H4 (cell line): Measurements from ENCODE around the gene RIOX2. TPM values are rescaled to one million over a fixed set of nuclear protein-coding genes. Genes with fewer than 3 reads are reported as not detected.
"Not testable (repeated sequence)": the region's sequence is repeated elsewhere in the genome, so short reads cannot be mapped to it uniquely, and the experiment has no call there.

ENCODE experiments used
- DNase-seq: peaks from one replicate; pipeline ENCODE4 v3.0.0-alpha.2; 2015; ENCODE audit warnings: low spot score
- total RNA-seq: library from RNA; depleted of rRNA; stranded (reverse); fragments of >200 nt; shearing (Covaris generic); gene quantifications from 2 replicates; pipeline ENCODE4 v1.2.3, GENCODE V29; 2014; rRNA removed

Gene RIOX2
- total RNA-seq, result 25.3 and 32.6 TPM in 2 replicates

DNA sequence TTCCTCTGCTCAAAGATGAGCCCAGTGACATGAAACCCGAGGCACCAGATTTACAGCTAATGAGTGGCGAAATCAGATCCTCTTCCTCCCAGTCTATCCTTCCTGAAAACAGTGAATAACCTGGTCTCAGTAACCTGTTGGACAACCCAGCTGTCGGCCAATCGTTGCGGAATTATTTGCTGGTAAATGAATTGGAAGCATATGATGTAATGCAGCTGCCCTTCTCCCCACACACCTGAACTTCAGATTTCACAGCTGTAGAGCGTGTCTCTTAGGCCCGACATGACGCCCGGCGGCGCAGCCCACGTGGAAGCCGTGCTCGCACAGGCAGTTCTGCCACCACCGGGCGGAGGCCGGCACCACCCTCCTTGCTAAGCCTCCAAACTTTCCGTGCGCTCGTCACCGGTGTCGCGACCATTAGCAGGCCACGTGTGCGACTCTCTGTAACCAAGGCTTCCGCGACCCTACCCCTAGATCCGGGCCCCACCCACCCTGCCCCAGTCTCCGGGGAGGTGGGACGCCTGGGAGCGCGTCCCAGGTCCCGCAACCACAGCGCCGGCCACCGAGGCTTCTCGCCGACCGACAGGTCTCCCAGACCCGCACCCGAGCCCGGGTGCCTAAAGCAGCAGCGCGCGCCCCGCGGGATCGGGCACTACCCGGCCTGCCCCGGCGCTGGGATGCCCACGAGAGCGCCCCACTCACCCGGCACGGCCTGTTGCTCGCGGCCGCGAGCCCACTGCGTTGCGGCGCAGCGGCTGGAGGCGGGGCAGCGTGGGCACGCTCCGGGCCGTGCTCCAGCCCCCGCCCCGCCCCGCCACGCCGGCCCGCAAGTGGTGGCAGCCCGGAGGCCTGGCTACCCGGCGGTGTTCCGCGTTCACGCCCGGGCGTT is at the start of gene RIOX2:
Gene RIOX2, minus strand, starts transcription at position 753 of the 889 bp plus-strand sequence. CDS start 4,838 bp downstream, outside the sequence.
- peak; percentile 68 for DNase-seq

DNA sequence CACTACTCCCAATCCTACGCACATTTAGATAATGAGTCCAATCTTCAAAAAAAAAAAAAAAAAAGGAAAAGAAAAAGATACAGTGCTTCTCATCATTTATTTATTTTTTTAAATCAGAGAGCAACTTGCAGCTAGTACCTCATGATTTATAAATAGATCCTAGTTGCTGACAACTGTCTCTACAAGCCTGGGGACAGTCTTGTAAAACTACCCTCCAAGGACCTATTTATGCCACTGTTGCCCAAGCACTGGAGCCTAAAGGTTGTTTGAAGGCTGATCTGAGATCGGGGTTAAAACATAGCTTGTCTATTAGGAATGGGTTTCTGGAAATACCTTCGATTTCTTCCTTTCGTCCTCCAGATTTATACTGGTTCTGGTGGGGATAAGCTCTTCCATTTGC is 48.2 kb upstream of the RIOX2 start:
- DNase-seq, result no peak

DNA sequence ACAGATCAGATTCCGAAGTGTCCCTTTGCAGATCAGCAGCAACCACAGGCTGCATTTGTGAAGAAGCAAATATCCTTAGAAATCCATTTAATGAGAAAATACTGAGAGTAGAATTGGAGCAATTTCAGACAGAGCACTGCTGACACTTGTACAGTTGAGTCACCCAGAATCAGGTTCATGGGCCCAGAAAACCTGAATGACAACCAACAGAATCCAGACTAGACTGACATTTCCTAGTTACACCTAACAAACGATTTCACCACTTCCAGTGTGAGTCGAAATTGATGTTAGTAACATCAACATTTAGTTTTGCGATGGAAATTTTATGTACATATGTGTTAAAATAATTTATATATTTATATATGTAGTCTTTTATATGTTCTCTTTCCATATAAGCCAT is 46.1 kb upstream of the RIOX2 start:
- no peak for DNase-seq

DNA sequence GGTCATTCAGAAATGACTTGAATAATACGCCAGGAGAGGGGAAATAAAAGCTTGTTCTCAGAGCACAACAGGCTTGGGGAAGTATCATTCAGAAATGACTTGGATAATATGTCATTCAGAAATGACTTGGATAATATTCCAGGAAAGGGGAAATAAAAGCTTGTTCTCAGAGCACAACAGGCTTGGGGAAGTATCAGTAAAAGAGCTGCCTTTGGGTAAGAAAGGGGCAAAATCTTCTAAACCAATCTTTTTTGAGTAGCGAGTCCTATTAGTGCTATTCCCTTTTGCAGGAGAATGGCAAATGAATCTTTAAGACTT is 42.0 kb upstream of the RIOX2 start:
- DNase-seq, result no peak

DNA sequence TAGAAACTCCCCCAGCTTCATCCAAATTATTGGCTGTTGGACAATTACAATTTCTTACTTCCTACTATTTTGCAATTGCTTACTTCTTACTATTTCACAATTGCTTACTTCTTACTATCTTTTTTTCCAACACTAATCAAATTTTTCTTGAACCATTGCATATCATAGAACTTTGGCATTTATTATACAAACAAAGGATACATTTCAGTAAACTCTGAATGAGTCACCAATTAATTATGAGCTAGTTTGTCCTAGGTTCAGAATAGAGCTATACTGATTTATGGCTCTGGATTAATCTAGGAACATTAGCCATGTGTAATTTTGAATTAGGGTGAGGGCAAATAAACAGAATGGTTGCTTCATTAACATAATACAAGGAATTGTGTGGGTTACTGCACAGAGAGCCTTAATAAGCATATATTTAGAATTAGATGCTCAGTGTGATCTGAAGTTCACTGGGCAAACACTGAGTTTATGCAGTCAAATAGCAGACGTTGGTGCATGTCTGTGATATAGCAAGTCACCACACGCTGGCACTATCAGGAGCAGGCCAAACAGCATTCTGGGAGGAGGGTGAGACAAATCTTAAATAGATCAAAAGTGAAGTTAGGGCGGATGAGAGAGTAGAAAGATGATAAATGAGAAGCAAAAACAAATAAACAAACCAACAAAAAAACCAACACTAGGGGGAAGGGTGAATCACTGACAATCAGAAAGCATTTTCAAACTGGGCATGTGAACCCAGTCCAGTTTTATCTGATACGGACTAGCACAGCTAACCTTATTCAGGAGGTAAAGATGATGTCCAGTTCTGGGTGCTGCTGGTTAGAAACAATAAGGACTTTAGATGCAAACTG is 41.4 kb upstream of the RIOX2 start:
- DNase-seq, result peak; percentile 86

DNA sequence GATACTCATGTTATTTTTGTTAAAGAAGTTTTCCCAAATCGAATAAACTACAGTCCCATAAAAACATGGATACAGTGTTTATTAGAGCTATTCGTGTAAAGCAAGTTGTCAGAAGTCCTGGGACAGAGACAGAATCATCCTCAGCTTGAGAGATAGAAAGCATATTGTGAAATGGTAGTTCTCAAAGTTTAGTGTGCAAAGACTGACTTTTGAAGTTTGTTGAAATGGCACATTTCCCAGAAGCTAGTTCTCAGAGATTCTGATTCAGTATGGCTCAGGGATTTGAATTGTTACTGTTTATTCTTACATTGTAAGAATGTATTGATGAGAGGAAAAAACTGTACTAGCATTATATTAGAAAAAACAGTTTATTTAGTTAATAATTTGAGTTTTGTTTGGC is 40.7 kb upstream of the RIOX2 start:
- peak; percentile 27 for DNase-seq

DNA sequence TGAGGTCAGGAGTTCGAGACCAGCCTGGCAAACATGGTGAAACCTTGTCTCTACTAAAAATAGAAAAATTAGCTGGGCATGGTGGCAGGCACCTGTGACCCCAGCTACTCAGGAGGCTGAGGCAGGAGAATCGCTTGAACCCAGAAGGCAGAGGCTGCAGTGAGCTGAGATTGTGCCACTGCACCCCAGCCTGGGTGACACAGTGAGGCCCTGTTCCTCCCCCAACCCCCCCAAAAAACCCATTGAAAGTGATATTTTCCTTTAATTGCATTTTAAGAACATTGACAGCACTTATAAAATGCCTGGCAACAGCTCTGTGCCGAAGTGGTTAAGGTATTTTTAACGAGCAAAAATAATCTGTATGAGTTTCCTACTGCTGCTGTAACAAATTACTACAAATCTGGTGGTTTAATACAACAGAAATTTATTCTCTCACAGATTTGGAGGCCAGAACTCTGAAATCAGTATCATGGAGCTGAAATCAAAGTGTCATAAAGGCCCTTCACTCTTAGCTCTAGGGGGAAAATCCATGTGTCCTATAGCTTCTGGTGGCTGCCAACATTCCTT is 38.7 kb upstream of the RIOX2 start:
- DNase-seq, result not testable (repeated sequence)

DNA sequence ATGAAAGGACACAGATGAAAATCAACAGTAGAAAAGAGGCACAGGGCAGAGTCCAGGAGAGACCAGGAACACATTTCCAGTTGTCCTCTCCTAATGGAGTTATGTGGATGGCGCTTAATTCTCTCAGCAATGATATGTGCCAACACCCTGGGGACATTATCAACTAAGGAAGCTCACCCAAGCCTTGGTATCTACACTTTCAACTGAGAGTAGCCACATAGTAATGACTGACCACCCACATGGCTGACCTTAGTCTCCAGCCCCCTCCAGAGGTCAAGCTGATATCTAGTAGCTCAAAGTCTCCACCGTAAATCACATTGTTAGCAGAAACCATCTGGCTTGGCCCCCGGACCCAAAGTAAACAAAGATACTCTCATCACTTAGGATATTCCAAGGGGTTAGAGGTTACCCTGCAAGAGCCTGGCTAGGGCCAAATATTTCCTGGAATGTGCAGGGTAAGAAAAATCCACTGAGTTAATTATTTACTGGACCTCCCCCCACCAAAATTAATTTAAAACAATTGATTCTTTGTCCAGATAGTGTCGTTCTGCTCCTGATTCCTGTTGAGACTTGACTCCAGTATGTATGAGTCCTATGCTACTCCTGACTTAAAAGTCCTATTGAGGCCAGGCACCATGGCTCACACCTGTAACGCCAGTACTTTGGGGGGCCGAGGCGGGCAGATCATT is 38.1 kb upstream of the RIOX2 start:
- DNase-seq, result no peak

DNA sequence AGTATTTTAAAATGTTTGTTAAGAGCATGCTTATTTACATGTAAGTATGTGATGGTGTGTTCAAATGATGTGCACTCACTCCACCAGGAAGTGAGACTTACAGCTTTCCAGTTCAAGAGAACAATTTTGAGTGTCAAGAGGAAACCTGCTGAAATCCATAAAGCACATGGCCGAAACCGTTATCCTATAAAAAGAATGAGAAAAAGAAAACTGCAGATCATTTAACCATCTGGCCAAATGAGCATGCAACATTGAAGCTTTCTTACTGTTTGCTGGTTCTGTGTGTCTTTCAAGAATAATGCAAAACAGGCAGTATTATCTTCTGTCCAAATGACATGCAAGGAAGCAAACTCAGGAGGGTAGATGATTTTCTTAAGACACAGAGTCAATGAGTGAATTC is 36.6 kb upstream of the RIOX2 start:
- DNase-seq, result no peak

DNA sequence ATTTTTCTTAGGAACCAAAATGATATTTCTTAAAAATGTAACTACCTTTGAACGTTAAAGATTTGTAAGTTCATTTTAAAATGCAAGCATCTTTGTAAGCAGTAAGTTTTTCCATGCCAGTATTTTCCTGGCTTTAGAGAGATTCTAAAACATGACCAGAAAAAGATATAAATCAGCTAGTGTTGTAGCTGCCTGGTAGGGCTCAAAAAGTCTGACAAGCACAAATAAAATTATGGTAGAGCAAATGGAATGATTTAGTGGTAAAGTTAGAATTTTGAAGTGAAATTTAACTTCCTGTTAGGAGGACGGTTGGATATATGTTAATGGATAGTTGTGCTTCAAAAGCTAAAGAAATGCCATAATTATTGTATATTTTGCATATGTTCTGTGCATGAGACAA is 33.2 kb upstream of the RIOX2 start:
- no peak for DNase-seq

DNA sequence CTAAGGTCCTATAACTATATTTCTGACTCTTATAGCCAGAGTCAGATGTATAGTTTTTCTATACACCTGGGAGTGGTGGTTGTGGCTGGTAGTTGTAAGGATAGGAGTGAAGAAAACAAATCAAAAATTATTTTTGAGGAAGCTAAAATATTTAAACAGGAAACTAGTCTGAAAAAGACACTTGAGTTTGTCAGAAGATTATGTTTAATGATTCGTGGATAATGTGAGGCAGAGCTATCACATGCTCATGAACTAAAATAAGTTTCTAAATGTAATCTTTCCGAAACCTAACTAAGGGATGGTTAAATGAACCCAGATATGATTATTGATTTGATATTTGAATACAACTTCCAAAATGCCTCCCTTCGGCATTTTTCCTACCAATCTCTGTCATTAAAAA is 32.5 kb upstream of the RIOX2 start:
- DNase-seq, result no peak

DNA sequence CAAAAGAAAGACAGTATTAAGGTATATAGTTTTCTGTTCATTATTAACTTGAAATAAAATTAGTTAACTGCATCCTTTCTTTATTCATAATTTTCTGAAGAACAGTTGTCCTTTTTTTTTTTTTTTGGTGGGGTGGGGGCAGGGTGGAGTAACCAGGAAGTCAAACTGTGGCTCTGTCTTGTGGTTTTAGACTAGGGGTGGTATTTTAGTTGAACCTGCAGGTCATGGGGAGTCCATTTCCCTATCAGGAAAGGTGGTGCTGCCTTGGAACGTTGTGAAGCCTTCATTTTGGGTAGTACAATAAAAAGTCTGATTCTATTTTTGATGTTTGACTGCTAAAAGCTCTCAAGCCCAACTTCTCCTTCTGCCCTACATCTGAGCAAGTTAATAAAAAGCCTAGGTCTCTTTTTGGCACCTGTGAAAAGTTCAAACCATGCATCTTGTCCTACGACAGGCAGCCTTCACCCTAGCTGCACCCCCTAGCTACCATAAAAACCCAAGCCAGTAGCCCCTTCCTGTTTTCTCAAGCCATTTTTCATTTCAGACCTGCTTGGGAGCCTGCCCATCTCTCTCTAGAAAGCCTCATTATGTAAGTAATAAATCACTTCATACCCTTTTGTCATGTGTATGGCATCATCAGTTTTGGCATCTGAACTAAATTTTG is 31.2 kb upstream of the RIOX2 start:
- no peak for DNase-seq

DNA sequence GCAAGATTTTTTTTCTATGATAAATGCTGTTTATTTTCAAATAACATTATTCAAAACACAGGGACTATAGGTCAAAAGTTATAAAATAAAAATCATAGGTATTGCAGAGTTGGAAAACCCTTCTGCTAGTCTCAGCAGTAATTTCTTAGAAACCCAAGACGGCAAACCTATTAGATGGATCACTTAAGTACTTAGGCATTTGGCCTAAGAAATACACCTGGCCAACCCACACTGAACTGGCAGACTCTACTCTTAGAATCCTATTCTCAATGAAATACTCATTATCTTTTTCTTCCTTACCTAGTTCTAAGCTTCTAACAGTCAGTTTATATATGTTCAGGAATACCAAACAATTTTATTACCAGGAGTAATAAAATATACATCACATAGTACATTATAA is 30.5 kb upstream of the RIOX2 start:
- no peak for DNase-seq

DNA sequence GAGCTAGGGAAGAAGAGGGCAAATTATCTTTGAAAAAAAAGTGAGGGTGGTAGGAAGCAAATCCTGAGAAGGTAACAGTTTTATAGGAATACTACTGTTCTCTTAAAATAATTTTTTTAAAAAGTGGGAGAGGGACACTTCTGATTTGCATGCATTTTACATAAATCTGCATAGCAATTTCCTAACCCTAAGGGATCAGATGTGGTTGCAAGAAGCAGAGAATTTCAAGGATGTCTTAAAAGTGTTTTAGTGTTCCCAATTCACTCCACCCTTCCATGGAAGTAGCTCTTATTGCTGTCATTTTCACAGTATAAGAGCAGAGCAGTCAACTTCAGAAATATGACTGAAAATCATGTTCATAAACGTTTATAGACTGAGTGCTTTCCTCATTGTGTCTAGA is 27.8 kb upstream of the RIOX2 start:
- DNase-seq, result no peak

DNA sequence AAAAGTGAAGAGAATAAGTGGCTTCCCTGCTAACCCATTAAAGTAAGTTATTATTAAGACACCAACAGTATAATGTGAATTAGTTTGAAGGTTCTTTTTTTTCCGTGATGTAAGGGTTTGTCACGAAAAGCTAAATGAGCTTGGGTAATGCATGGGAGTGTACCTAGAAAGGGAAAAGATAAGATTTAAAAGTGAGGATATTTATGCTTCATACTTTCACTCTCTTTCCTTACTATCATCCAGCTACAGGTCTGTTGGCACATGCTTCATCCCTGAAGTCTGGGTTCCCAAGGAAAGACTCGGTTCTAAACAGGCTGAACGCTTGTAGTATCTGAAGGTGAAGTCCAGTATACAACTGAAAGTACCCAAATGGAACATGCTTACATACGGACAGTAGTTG is 26.9 kb upstream of the RIOX2 start:
- no peak for DNase-seq

DNA sequence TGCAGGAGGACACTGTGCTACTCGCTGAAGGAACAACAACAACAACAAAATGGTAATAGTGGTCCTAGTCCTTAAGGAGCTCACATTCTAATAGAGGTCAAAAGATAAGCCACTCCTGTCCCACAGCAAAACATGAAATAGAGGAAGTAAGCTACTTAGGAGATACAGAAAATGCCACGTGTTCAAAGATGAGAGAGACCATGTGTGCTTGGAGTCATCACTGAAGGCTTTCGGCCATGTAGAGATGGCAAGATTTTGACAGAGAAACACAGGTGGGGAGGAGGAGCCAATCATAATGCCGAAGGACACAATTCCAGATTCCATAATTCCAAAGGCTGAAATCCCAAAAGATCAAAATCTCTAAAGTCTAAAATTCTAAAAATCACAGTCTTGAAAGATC is 24.8 kb upstream of the RIOX2 start:
- no peak for DNase-seq

DNA sequence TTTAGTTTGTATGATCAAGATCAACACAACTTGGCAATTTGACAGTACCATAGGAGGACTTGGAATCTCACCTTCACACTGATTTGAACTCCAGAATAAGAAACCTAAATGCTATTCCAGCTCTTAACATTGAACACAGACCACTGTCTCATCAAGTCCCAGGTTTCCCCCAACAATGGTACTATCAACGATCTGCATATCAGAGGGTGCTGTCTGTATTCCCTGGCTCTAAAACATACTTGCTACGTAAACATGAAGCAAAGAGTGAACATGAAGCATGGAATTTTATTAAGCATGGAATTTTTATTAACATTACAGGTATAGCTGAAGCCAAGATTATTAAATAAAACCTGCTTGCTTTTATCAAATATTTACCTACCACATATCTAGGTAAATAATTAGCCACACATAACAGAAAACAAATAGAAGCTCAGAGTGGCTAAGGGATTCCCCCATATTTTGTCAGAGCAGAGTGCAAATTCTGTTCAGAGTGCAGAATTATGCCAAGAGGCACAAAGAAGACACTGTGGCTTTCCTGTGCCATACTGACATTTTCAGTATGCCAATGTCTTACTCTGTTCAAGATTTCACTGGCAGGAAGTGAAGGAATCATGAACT is 22.2 kb upstream of the RIOX2 start:
- no peak for DNase-seq

DNA sequence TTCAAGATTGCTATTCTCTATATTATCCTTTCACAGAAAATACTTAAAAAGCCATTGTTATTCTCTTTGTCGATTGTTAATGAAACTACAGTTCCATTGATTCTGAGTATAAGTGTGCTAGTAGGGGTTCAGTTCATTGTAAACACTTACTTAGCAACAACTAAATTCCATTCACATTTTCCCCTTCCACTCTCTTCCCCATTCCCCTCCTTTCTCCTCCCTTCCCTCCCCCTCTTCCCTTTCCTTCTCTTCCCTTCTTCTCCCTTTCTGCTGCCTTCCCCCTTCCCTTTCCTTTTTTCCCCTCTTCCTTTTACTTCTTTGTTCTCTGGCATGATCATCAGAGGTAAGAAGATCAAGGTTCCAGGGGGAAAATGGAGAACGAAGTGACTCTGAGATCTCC is 21.3 kb upstream of the RIOX2 start:
- no peak for DNase-seq

DNA sequence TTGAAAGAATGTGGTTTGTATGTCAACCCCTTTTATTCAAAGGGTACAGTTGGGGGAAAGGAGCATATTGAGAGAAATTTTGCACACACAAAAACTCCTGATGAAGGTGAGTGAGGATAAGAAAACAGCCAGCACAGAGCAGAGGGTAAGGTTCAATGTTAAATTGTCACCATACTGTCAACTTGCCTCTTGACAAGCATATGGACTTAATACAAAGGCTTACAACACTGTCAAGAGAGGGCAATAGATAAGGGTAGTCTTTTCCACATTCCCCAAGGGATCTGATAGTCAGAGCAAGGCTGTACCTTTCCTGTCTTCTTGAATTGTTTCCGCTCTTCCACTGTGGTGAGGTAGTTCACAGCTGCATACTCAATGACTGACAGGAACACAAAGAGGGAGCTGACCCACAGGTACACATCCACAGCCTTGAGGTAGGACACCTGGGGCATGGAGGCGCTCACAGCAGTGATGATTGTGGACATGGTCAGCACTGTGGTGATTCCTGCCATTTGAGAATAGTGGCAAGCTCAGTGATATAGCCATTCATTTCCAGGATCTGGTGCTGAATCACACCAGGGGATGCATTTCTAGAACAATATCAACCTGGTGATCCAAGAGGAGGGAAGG is 20.4 kb upstream of the RIOX2 start:
- no peak for DNase-seq

DNA sequence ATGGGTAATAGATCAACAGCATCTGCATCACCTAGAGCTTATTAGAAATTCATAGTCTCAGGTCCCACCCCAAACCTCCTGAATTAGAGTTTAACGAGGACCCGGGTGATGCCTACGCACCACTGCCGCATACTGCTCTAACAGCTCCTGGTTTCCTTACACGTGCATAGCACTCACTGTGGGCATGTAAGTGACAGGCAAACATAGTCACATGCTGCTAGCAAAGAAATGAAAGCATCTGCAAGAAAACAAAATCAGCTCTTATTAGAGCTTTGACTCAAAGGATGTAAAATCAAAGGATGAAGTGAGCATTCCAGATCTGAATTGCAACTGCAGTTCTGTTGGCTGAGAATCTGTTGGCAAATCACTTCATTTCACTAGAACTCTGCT is 19.1 kb upstream of the RIOX2 start:
- no peak for DNase-seq
